ENCODE results near the gene CFDP1.

DNA sequence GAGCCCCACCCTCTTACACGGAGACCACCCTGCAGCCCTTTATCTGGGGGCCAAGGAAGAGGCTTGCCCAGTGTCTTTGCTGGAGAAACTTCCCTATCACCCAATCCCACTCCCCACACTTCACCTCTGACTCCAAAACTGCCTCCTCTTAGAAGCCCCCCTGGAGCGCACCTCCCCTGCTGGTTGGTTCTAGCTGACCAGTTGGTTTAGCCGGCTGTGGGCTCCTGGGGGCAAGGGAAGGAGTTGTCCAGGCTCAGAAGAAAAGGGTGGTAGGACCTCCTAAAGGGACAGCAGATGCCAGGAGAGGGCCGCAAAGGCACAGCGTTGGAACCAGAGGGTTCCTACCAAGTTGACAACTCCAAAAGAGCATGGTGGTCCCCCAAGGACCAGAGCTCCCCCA lies 183.9 kb downstream of the CFDP1 start:
- TF ChIP-seq CTCF (IDR thresholded peaks at IDR 0.05; ENCODE audit: low read length) = no peak
- TF ChIP-seq EZH2 (optimal IDR thresholded peaks at IDR 0.05; ENCODE audit: low read depth, low read length) = no peak

Data from MM.1S (cell line).